Measurements from ENCODE around the gene LRRFIP1.

The LRRFIP1 gene, protein sequence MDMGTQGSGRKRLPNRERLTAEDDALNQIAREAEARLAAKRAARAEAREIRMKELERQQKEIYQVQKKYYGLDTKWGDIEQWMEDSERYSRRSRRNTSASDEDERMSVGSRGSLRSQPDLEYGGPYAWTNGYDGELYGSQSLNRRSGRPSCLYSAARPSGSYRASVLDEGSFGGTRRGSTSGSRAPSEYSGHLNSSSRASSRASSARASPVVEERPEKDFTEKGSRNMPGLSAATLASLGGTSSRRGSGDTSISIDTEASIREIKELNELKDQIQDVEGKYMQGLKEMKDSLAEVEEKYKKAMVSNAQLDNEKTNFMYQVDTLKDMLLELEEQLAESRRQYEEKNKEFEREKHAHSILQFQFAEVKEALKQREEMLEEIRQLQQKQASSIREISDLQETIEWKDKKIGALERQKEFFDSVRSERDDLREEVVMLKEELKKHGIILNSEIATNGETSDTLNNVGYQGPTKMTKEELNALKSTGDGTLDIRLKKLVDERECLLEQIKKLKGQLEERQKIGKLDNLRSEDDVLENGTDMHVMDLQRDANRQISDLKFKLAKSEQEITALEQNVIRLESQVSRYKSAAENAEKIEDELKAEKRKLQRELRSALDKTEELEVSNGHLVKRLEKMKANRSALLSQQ

DNA sequence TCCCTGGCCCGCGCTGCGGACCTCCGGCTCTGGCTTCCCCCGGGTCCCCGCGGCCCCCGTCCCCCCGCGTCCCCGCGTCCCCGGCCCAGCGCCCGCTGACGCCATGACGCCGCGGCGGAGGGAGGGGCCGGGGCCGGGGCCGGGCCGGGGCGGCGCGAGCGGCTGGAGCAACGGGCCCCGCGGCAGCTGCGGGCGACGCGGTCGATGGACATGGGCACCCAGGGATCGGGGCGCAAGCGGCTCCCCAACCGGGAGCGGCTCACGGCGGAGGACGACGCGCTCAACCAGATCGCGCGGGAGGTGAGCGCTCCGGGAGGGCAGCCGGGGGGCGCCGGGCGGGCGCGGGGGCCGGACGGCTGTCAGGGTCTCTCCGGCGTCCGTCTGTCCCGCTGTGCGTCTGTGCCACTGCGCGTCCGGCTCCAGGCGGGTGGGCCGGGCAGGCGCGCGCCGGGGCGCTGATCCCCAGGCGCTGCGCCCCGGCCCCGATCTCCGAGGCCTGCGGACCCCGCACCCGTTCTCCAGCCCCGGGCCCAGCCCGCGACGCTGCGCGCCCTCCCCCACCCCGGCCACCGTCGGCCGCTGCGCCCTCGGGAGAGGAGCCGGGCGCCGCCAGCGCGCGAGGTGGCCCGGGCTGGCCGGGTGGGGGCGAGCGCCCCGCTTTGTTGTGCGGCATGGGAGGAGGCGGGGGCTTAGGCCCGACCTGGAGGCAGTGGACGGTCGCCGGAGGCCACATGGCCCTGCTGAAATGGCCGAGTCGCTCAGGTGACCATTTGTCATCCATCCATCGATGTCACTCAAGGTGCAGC lies at the start of gene LRRFIP1:
Gene LRRFIP1 (plus strand): TSS at position 147 of the 806 bp plus-strand sequence. CDS start 58 bp downstream, at position 205.
- CTCF ChIA-PET: no interaction called here
- DNase-seq: no peak
- H3K9me3 Mint-ChIP-seq: no peaks in the 10 kb centered on the region
- H3K27ac Mint-ChIP-seq: no peak within 1 kb of the TSS
- H3K4me1 Mint-ChIP-seq: peaks cover 18% of the 10 kb centered on the region
- peak within 1 kb of the TSS; percentile 75 for H3K4me3 Mint-ChIP-seq
- peaks cover 81% of the 10 kb centered on the region for H3K27me3 Mint-ChIP-seq
- H3K36me3 Mint-ChIP-seq: no peaks in the 10 kb centered on the region

DNA sequence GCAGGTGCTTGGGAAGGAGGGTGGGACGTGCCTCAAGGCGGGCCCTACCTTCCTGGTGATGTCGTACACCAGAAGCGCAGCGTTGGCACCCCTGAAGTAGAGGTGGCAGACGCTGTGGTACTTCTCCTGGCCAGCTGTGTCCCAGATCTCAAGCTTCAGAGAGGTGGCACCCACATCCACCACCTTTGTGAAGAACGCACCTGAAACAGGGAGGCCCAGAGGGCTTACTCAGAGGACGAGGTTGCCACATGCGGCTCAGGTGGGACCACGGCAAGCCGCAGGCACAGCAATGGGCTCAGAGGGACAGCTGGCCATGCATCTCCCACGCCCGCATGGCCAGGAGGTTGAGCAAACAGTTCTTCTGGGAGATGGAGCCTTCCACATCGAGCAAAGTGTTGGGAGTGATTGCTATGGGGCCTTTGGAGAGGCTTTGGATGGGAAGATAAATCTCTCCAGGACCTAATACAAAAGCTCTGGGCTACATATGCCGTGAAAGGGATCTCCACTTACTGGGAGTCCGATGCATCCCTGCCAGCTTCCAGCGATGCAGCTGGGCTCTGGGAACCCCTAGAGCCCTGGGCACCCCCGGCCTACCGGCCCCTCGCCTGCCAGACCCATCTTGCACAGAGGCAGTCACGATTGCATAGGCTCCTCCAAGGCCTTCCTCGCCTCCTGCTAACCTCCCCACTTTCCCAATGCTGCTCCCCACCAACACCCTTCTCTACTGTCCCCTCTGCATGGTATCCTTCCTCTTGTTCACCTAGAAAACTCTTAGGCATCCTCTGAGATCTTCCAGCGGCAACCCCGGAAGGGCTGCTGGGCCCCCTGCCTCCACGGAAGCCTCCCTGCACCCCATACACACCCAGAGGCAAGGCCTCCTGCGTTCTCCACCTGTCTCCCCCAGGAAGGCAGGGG lies 49.2 kb upstream of the LRRFIP1 start:
- Mint-ChIP-seq H3K36me3 (no peaks in the 10 kb centered on the region), H3K9me3 (no peaks in the 10 kb centered on the region), H3K27me3 (peaks cover 14% of the 10 kb centered on the region), H3K27ac (no peak overlapping the region), H3K4me1 (peaks cover 6% of the 10 kb centered on the region), H3K4me3 (no peak overlapping the region)
- CTCF ChIA-PET: interaction anchor here (4.5 kb wide), 1 partner anchor 66 kb away, joined by 22 read pairs; no protein-coding TSS in a partner anchor
- no peak for DNase-seq

DNA sequence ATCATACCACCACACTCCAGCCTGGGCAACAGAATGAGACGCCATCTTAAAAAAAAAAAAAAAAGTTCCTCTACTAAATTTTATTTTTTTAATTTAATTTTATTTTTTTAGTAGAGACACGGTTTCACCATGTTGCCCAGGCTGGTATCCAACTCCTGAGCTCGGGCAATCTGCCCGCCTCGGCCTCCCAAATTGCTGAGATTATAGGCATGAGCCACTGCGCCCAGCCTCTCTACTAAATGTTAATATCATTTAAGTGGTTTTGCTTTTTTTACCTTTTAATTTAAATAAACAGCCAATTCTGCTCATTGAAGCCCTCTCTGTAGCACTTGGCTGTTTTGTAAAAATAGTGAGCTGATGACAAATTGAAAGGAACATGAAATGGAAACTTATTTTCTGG lies 46.1 kb upstream of the LRRFIP1 start:
- Mint-ChIP-seq H3K4me3 (no peak overlapping the region), H3K27me3 (peaks cover 13% of the 10 kb centered on the region), H3K4me1 (peaks cover 6% of the 10 kb centered on the region), H3K9me3 (no peaks in the 10 kb centered on the region), H3K36me3 (no peaks in the 10 kb centered on the region), H3K27ac (no peak overlapping the region)
- DNase-seq: no peak
- CTCF ChIA-PET: interaction anchor here (0.6 to 6.6 kb wide), 28 partner anchors 9 to 682 kb away, joined by 3 to 64 read pairs (median 4); no protein-coding TSS in a partner anchor

DNA sequence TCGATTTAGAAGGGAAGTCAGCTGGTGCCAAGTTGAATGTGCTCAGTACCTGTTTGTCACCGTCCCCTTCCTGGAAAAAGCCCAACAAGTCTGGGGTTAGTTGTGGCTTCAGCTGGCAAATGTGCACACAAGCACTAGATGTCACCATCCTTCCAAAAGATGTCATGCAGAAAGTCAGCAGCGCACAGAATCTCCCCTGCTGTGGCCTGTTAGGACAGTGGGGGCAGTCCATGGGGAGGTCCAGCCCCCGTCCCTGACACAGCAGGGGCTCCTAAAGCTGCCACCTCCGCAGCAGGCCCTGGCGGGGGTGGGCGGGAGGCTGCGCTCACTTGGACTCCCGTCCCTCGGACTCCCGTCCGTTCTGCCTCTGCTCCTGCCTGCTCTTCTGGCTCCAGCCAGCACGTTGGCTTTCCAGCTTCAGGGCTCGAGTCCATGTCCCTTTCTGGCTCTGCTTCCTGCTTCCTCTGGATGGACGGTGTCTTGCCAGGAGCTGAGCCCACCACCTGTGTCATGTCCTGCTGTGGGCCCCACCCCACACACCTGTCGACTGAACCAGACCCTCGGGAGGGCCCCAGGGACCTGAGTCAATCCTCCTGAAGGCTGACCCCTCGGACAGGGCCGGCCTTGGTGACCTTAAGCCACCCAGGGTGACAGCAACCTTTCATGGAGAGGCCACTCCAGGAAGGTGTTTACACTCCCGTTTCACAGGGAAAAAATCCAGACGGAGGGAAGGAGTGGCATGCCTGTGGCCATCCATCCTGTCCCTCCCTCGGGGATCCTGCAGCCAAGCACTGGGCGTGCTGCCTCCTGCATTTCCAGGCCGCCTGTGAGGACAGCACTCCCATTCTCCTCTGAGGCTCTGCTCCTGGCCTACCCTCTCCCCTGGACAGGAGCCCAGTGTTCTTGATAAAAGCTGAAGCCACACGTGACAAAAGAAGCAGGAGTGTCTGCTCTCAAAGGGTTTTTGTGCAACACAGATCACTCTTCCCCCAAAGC lies 45.3 kb upstream of the LRRFIP1 start:
- Mint-ChIP-seq H3K27ac (no peak overlapping the region), H3K36me3 (no peaks in the 10 kb centered on the region)

DNA sequence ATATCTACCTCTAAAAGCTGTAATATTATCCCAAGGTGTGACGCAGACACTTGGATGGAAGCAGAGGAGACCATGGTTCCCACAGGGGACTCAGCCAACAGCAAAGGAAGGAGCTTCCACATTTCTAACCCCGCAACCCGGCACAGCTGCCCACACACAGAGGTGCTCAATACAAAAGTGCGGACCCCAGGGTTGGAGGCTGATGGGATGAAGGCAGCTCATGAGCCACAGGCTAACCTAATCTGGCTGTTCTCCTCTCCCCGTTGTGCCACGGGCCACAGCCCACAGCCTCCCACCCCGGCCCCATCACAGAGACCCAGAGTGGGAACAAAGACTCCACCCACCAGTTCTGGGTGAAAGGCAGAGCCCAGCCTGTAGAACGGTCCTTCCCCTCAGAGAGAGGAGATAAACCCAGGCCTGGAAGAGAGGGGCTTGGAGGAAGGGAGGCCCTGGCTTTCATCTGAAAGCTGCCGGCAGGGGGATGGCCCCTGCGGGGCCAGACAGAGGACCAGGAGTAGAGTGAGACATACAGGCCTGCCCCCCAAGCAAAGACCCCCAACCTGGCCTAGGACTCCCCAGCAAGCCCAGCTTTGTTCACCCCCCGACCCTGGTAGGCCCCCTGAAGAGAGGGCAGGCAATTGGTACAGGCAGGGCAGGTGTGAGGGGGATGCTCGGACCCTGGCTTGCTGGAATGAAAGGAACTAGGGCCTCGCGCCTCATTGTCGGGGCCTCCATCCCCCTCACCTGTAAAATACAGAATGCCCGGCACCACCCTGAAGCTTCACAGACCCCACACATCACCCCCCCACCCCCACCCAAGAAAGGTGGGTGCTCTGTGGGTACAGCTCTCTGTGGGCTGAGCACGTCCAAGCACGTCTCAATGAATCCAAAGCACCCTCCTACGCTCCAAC lies 43.7 kb upstream of the LRRFIP1 start:
- H3K4me1 Mint-ChIP-seq: peaks cover 6% of the 10 kb centered on the region
- CTCF ChIA-PET: interaction anchor here (0.5 to 6.6 kb wide), 7 partner anchors 10 to 275 kb away, joined by 3 to 64 read pairs (median 4); no protein-coding TSS in a partner anchor
- H3K36me3 Mint-ChIP-seq: no peaks in the 10 kb centered on the region
- H3K4me3 Mint-ChIP-seq: no peak overlapping the region
- H3K27me3 Mint-ChIP-seq: peaks cover 20% of the 10 kb centered on the region
- no peak for DNase-seq
- no peak overlapping the region for H3K27ac Mint-ChIP-seq
- H3K9me3 Mint-ChIP-seq: no peaks in the 10 kb centered on the region

More for the DNA sequence above, 45.3 kb upstream of the LRRFIP1 start:
- peaks cover 6% of the 10 kb centered on the region for H3K4me1 Mint-ChIP-seq
- peaks cover 13% of the 10 kb centered on the region for H3K27me3 Mint-ChIP-seq
- no peaks in the 10 kb centered on the region for H3K9me3 Mint-ChIP-seq
- no peak overlapping the region for H3K4me3 Mint-ChIP-seq
- CTCF ChIA-PET: interaction anchor here (0.6 to 6.6 kb wide), 28 partner anchors 10 to 681 kb away, joined by 3 to 64 read pairs (median 4); no protein-coding TSS in a partner anchor
- DNase-seq: peak; percentile 67

DNA sequence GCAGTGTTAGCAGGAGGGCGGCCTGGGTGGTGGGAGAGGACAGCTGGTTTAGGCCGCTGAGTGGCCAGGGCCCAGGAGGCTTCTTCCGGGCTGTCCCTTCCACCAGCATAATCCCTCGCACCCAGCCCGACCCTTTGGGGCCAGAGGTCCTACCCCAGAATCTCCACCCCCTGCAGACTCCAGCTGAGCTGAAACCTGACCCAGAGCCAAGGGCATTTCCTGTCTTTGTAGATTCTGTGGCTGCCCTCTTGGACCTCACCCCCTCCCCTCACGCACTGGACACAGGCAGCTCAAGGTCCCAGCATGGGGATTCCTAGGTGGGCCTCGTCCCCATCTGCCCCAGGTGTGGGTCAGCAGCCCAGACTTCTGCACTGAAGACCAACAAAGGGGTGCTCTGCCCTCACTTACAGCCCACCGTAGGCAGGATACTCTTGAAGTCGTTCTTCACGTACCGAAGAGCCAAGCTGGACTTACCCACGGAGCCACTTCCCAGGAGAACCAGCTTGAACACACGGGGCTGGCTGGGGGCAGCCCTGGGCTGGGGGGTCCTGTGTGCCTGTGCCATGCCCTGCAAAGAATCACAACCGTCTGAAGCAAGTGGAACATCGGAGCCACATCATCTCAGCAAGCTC lies 41.7 kb upstream of the LRRFIP1 start:
- no peak overlapping the region for H3K4me3 Mint-ChIP-seq
- CTCF ChIA-PET: interaction anchor here (1.0 to 1.6 kb wide), 5 partner anchors 24 to 160 kb away, joined by 3 to 5 read pairs (median 3); no protein-coding TSS in a partner anchor
- no peaks in the 10 kb centered on the region for H3K36me3 Mint-ChIP-seq
- DNase-seq: no peak
- no peaks in the 10 kb centered on the region for H3K9me3 Mint-ChIP-seq
- peaks cover 27% of the 10 kb centered on the region for H3K27me3 Mint-ChIP-seq
- H3K27ac Mint-ChIP-seq: no peak overlapping the region
- H3K4me1 Mint-ChIP-seq: peaks cover 9% of the 10 kb centered on the region

DNA sequence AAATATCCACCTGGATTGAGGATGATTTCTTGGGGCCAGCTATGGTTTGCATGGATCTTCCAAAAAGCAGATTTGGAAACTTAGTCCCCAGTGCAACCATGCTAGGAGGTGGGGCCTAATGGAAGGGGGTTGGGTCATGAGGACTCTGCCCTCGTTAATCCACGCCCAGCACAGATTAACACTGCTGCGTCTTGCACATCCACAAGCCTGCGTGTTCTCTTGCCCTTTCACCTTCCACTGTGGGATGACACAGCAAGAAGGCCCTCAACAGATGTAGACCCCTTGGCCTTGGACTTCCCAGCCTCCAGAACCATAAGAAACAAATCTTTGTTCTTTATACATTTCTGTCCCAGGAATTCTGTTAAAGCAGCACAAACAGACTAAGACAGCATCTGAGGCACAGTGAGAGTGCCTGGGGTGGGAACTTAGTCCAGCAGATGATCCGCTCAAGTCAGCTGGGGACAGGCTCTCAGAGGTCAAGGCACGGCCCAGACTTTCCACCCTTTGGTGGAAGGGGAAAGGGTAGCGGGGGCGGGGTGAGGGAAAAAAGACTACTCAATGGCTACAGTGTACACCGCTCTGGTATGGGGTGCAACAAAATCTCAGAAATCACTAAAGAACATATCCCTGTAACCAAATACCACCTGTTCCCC lies 39.2 kb upstream of the LRRFIP1 start:
- Mint-ChIP-seq H3K36me3 (no peaks in the 10 kb centered on the region), H3K27me3 (peaks cover 39% of the 10 kb centered on the region), H3K9me3 (no peaks in the 10 kb centered on the region), H3K27ac (no peak overlapping the region), H3K4me1 (peaks cover 16% of the 10 kb centered on the region), H3K4me3 (no peak overlapping the region)
- CTCF ChIA-PET: no interaction called here
- DNase-seq: no peak

DNA sequence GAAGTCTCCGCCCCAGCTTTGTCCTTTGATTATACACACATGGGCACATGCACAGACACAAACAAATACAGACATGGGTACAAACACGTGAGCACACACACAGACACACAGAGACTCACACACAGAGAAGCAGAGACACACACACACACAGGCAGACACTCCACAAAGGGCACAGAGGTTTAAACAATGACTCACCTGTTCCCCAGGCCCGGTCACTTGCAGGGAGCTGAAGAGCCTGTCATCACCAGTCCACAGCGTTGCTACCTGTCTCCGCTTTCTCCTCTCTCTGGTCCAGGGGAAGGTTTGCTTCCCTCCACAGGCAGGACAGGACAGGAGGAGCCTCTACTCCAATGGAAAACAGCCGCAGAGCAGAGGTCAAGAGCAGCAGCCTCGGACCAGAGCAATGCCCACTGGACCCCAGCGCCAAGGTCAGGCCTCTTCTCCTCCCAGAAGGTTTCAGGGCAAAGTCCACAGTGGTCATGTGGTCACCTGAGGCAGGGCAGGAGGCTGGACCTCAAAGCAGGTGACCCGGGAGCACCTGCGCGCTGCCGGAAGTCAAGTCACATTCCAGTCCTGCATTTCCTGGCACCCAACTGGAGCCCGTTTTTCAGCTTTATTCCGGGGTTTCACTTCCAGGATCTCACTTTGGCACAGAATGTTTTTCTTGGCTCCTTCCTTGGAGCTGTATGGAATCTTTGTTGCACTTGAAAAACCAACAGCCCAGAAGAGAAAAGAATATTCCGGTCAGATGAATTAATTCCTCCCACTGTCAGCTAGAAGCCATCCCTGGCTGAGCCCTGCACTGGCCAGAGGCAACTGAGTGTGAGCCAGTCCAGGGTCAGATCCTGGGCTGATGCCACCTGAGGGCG lies 36.9 kb upstream of the LRRFIP1 start, which contains the start of gene RAB17:
Gene RAB17 (minus strand): TSS at position 463 of the 869 bp plus-strand sequence. CDS start 4,580 bp downstream, outside the sequence.
- H3K4me1 Mint-ChIP-seq: peaks cover 16% of the 10 kb centered on the region
- no peak within 1 kb of the TSS for H3K27ac Mint-ChIP-seq
- peaks cover 48% of the 10 kb centered on the region for H3K27me3 Mint-ChIP-seq
- CTCF ChIA-PET: interaction anchor here (0.9 kb wide), 1 partner anchor 12 kb away, joined by 3 read pairs; no protein-coding TSS in a partner anchor
- no peaks in the 10 kb centered on the region for H3K9me3 Mint-ChIP-seq
- H3K4me3 Mint-ChIP-seq: no peak within 1 kb of the TSS
- no peaks in the 10 kb centered on the region for H3K36me3 Mint-ChIP-seq
- DNase-seq: no peak

DNA sequence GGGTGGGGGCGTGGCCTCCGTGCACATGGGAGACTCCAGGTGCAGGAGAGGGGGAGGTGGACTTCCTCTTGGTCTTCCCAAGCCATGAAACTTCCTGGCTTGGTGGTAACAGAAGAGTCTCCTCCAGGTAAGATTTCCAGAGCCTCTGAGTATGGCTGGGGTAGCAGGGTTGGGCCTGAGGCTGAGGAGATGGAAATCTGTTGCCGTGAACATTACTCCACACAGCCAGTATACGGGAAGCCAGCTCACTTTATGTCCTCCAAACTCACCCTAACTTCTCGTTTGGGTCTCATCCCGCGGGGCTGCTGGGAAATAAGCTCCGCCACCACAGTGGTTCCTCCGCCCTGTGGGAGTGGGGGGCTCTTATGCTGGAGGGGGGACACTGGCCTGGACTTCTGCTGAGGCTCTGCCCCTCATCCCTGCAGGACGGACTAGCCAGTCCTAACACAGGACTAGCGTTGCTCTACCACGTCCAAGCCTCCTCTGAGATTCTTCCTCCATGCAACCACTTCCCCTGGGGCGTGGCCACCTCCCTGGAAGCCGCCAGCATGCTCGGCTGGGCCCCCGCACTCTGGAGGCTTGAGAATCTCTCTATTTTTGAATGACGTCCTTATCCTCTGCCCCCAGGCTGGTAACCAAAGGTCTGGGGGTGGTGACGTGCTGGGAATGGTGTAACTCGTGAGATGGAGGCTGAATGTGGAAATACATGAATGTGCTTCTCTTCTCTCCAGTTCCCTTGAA lies 36.1 kb upstream of the LRRFIP1 start:
- CTCF ChIA-PET: interaction anchor here (0.9 kb wide), 1 partner anchor 11 kb away, joined by 3 read pairs; no protein-coding TSS in a partner anchor
- Mint-ChIP-seq H3K9me3 (no peaks in the 10 kb centered on the region), H3K27ac (no peak overlapping the region), H3K4me1 (peaks cover 17% of the 10 kb centered on the region), H3K36me3 (no peaks in the 10 kb centered on the region), H3K27me3 (peaks cover 42% of the 10 kb centered on the region), H3K4me3 (no peak overlapping the region)
- peak; percentile 36 for DNase-seq

Data from activated naive CD4-positive, alpha-beta T cell treated with anti-CD3 and anti-CD28 coated beads, Interleukin-2, amount 10 ng/mL, durations not matched to agents 7 days and 5 days (primary cell).